Measurements from ENCODE around the gene CACNB4.
"Not testable (repeated sequence)": the region's sequence is repeated elsewhere in the genome, so short reads cannot be mapped to it uniquely, and the experiment has no call there.

The CACNB4 gene

DNA sequence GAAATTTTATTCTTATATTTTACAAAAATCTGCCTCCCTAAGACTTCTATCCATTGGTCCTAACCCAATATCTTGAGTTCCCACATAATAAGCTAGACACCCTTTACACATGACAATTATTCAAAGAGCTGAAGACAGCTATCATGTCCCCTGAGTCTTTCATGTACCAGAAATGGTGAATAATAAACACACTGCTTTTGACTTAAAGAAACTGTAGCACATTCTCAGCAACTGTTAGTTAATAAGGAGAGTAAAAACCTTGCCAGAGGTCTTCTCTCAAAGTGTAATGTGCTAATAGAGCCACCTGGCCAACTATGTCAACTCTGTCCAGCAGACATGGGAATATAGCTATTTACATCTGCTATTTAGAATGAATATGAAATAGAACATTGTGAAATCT lies 160.9 kb downstream of the CACNB4 start:
- DNase-seq, result no peak

DNA sequence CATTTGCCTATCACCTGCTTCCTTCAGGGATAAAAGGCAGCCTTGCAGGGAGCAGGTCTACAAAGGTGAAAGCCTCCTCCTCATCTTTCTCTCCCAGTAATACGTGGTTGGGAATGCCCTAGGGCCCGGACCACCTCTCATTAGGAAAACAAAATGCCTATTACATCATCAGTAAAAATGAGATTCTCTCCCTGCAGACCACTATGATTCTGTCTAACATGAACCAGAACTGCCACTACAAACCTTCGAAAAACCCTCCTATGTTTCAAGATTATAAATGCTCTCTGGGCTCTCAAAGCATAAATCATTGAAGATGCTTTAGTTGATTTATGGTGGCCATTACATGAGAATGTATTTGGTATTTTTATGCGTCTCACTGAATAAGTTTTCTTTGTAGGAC lies 162.2 kb downstream of the CACNB4 start:
- no peak for DNase-seq

DNA sequence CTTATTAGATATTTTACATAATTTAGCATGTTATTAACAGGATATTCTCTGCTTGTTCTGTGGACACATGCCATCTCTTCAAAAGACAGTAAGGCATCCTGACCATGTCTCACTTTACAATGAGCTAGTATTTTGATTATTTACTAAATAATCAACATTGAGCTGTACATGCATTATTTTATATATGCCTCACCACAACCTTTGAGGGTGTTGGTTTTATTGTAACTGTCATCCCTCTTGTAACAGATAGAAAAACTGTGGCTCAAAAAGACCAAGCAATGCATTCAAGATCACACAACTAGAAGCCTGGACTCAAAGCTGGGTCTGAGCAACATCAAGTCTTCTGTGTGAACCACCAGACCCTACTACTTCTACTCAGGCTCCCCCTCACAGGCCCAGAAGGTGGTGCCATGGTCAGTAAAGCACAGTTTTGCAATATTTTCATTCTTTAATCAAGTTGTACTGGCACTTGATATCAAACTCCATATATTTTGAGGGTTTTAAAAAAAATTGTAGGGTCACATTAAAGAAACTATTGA lies 165.5 kb downstream of the CACNB4 start:
- DNase-seq, result no peak

DNA sequence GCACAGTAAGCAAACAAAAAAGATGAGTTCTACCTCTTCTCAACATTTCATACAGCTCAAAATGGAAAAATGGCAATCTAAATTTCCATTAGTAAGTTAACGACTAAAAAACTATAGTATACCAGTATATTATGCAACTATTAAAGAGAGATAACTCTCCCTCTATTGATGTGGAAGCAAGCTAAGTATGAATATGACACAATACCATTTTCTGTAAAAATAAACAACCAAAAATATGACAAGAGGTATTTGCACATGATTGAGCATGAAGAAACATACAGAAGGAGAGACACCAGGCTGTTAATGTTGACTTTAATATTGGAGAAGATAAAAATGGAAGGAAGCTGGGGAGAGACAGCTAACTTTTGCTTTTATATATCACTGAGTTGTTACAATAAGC lies 167.1 kb downstream of the CACNB4 start:
- DNase-seq, result no peak

DNA sequence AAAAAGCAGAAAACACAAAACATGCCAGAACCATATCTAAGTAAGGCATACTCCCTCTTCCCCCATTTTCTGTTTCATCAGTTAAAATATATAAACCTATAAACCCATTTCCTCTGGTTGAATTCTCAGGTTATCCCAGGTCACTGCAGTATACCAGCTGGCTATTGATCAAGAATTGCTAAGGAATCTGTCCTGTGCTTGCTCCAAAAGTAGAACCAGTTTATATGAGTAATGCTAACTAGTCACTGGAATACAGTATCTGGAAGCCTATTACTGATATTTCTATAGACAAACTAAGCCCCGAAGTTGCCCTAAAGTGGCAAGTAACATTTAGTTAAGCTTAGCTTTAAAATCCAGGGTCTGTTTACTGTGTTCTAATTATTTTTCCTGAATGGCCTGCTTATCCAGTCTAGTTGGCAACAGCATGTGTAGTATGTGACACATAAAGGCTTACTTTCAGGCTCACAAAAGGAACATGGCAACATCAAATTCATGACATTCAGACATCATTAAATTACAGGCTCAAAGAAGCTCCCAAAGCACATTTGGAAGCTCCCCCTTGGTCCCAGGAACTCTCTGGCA lies 167.7 kb downstream of the CACNB4 start:
- DNase-seq, result no peak

DNA sequence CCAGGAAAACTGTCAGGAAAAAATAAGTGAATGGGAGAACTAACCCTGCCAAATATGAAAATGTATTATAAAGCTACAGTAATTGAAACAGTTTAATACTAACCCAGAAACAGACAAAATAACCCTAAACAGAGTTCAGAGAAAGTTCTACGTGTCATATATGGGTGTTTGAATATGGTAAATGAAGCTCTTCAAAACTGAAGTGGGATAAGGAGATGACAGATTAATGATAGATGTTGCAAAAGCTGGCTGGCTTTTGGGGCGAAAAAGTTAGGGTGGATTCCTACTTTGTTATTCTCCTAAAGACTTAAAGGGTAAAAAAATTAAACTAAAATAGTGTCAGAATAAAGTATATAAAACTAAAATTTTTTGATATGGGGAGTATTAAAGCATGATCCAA lies 168.8 kb downstream of the CACNB4 start:
- DNase-seq, result no peak

DNA sequence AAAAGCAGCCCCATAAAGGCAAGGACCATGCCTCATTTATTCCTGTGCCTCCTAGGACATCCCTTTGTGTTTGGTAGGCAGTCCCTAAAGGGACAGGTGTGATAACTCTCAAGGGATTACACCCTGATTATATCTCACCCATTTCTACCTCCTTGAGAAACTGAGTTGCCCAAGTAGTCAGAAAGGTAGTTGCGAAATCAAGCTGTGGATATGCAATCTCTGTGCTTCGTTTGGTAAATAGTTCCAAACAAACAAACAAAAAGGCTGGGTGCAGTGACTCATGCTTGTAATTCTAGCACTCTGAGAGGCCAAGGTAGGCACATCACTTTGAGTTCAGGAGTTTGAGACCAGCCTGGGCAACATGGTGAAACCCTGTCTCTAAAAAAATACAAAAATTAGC lies 170.5 kb downstream of the CACNB4 start:
- DNase-seq, result no peak

DNA sequence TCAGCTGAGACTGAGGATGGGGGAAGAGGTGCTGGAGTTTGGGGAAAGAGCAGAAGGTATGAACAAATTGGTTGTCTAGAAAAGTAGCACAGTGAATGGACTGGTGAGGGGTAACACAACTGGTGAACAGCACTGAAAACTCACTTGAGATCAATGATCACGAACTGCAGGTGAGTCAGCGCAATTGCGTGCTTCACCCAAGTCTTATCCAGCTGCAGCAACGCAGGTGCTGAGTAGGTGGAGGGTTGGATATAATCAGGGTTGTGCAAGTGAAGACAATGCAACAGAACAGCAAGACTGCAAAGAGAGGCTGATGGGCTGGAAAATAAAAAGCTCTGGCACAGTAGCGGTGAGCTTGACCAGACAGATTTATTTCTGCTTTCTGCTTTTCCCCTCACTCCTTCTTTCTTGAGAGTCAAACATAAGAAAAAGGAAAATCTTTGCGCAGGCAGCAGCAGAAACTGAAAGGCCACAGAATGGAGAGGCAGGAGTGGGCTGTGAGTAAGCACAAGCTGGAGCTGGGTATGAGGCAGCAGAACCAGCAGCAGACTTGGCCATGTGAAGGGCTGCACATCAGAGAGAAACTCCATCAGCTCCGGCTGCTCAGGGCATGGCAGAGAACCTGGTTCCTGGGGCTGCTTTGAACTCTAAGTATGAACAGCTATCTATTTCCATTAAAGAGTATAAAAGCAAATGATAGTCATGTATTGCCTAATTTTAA lies 171.2 kb downstream of the CACNB4 start:
- DNase-seq, result no peak

DNA sequence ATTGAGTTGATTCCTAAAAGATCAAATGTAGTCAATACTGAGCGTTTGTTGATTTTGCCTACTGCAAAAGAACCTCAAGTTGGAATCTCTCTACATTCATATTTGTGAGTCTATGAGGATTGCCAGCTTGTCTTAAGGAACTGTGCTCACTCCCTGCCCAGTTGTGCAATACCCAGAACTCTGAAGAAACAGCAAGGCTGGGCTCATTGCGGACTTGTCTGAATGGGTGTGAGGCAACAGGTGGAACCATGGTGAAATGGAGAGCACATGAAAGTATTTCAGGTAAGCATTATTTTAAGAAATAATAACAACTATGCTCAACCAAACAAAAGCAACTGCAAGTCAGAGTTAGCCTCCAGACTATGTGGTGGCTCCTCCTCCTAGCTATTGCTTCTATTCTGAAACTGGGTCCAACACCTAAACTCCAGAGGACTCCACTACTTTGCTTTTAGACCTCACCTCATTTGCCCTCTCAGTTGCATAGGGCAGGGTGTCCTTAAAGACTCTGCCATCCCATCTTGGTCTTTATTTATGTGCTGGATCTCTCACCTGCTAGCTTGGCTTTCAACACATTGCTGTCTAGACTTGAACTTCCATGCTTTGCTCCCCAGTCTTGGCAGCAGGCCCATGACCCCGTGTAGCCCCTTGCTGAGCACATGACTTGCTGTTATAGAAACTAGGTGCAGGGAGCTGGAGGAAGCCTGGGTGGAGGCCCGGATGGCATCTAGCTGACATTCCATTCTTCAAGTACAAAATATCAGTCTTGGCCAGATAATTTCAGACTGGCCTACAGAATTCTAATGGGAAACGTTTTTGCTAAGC lies 175.8 kb downstream of the CACNB4 start:
- peak; percentile 3 for DNase-seq

DNA sequence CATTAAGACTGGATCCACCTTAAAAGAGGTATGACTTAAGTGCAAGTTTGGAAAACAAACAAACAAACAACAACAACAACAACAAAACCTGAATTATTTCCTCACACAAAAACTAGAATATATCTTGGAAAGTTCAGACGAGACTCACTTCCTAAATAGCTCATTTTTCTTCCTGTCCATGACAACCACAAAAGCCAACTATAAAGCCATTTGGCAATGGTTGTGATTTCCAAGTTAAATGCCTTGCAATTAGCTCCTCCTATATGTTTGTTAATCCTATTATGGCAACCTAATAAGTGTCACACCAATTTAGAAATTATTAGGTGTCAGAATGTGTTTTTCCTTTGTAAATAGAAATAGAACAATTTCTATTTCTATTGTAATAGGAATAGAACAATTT lies 179.1 kb downstream of the CACNB4 start:
- no peak for DNase-seq

DNA sequence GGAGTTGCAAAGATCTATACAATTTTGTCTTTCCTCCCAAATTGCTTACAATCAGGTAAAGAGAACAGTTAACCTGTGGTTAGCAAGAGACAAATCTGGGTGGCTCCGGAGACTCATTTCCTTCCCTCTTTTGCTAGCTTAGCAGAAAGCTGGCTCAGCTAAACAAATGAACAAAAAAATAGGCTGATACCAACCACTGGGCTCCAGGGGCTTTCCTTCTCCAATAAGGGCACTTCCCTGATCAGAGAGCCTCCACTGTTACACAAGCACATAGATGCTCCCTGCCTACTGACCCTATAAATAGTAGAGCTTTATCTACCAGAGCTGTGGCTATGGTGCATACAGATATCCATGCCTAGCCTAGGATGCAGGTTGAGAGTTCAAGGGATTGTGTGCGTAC lies 180.5 kb downstream of the CACNB4 start:
- no peak for DNase-seq

DNA sequence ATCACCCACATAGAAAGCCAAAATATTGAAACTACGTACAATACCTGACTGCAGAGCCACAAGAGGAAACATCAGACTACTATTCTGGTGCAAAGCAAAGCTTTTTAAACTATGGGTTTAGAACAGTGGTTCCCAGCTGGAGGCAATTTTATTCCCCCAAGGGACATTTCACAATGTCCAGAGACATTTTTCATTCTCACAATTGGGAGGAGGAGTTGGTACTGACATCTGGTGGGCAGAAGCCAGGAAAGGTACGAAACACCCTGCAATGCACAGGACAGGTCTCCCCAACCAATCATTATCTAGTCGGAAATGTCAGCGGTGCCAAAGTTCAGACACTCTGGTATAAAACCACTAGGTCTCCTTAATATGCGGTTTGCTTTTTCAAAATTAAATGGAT lies 182.2 kb downstream of the CACNB4 start:
- DNase-seq, result no peak

DNA sequence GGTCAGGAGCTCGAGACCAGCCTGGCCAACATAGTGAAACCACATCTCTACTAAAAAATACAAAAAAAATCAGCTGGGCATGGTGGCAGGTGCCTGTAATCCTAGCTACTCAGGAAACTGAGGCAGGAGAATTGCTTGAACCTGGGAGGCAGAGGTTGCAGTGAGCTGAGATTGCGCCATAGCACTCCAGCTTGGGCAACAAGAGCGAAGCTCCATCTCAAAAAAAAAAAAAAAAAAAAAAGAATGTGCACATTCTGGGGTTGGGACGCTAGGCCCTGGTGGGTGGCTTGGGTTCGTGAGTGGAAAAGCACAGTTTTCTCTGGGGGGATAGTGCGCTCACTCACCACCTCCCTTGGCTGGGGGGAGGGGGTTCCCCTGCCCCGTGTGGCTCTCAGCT lies 183.2 kb downstream of the CACNB4 start:
- DNase-seq, result not testable (repeated sequence)

DNA sequence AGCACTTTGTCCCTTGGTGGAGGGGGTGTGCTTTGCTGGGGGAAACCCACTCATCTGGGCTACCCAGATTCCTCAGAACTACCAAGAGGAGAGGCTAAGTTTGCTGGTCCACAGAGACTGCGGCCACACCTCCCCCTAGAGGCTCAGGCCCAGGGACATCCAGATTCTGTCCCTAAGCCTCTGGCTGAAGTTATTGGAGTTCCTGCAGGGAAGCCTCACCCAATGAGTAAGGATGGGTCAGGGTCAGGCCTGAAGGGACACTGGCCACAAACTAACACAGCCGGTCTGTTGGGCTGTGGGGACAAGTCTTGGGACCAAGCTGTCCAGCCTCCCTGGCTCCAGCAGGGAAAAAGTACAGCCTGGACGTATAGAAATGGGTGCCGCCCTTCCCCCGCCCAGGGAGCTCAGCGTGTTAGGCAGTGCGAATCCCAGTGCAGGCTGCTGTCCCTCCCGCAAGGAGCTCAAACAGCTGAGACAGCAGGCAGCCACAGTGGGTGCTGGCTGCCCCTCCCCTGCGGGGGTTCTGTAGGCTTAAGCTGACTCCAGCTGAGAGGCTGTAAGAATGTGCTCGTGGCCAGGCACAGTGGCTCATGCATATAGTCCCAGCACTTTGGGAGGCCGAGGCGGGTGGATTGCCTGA lies 183.7 kb downstream of the CACNB4 start:
- no peak for DNase-seq

DNA sequence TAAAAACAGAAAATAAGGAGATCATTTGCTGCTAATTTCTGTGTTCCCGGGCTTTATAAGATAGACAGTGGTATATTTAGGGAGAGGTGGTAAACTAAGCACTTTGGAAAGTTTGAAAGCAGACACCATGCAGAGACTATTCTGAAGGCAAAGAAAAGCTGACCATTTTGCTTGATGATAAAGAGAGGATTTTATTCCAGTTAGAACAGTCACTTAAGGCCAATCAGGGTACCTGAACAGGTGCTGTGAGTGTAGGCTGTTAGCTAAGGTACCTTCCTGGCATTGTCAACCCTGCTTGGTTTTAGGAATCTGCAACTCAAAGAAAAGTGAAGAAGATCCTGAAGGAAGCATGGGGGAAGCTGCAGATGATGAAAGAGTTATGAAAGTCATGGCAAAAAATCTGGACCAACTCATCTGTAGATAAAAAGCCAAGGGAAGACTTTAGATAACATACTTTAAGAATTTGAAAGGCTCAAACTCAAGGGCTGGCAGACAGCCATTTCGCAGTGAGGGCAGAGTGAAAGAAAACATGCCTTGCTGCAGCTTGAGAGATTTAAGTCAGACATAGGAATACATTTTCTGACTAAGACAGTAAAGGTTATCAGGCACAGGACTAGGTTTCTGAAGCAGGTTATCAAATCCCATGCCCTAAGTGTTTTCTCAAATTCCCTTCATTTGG lies 190.5 kb downstream of the CACNB4 start:
- DNase-seq, result peak; percentile 38

DNA sequence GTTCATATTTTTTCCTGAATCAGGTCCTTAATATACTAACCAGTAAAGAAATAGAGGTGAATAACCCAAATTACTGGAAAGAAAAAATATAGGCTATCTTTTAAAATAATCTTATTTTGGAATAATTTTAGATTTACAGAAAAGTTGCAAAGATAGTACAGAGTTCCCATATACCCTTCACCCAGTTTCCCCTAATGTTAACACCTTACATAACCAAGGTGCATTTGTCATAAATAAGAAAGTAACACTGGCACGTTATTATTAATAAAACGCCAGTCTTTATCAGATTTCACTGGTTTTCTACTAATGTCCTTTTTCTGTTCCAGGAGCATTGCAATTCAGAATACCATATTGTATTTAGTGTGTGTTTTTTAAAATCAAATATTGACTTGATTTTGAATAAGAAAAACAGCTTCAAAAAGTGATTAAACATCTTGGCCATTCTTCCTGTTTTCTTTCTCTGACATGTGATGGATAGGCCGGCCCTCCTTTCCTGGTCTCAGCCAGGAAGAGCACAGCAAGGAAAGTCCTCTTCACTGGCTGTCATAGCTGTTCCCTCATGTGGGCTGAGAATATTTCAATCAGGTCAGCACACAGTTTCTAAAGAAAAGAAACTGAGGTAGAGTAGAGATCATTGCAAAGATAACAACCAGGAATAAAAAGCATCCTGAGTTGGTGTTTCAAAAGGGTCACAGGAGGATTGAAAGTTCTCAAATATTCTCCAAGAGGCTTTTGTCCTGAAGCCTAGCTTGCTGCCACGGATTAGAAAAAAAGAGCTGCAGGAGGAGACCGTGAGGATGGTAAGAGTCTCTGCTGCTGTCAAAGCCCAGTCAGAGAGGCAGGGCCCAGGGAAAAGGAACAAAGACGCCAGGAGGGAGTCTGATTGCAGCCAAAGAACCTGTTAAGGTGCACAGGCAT lies 191.3 kb downstream of the CACNB4 start:
- DNase-seq, result no peak

DNA sequence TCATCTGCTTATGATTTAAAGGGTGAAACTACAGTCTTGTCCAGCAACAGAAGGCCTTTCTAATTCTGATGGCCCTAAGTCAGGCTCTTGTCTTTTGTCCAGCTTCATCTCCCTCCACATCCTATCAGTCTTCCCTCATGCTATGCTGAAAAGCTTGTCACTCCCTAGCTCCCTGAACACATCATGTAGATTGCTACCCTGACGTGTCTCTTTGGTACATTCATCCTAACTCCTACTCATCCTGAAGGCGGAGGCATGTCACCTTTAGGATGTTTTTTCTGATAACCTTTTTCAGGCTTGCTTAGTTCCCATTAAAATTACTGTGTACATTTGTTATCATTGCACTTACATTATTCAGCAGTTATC lies 192.2 kb downstream of the CACNB4 start:
- no peak for DNase-seq

DNA sequence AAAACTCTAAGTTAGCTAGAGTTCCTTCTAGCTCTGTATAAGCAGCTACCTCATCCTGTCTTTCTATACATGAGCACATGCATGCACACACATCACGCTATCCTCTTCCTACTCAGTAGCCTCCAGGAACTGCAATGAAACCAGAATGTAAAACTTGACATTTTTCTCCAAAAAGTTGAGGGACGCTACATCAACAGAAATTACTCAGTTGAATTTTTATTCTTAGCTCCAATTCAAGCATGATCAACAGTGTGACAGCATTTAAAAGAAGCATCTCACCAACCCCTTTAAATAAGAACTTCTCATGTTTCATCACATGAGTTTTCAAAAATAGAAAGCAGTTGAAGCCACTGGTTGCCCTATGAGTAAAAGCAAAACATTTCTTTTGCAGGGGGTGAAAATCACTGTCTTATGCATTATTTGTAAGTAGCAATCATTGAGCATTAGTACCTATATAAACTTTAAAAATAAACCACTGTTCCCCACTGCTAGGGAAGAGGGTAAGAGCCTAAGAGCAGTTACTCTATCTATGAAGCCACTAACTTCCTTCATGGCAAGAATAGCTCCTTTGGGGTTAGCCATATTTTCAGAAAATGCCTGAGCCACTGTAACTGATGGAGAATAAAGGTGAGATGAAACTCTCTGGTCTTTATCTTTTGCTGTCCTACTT lies 192.7 kb downstream of the CACNB4 start:
- no peak for DNase-seq

DNA sequence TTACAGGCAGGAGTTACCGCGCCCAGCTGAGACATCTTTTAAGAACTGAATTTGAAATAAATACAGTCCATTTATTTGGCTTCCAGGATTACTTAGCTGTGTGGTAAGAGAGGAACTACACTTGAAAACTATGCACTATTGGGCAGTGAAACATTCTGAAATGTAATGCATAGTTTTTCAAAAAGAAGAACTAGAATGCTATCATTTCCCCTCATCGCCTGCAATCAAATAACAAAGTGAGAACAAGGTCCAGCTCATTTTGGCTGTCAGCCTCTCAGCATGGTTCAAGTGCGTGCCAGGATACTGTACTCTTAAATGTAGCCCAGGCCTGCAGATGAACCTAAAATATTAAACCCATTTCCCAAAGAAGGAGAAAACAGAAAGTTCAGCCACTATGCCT lies 194.0 kb downstream of the CACNB4 start:
- DNase-seq, result no peak

DNA sequence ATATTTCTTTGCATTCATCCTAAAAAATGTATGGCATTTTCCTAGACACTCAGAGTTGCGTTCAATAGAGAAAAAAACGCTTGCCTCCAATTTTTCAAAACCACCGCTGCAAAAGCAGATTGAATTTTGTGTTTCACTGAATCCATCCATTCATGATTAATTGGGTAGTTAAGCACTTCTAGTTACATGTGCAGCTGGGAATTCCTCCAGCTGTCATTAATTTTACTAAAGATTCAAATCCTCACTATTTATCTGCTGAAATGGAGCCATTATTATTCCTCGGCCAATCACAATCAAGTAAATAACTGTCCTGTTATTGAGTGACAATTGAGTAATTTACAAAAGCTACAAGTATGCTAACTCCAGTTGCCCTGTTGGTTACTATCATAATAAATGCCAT lies 194.8 kb downstream of the CACNB4 start:
- DNase-seq, result no peak

DNA sequence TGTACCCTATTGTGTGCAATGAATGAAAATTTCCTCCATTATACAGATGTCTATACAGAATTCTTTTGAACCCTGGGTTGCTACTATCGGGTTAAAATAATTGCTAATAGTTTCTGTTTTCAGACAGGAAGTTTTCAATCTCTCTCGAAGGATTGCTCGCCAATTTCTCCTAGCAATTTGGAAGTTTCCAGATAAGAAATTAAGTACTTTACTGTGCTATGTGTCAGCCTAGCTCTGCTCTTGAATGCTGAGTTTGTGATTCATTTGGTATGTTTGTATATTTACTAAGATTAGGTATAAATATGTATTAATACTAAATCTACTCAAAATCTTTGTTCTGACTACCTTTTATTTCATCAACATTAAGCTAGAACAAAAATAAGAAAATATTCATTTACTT lies 196.0 kb downstream of the CACNB4 start:
- DNase-seq, result no peak

Data from fibroblast of skin of scalp (primary cell).